Uterus (tissue), 2 donors: ENCODE measurements around the gene KDELR1.

Experiments
- CTCF ChIP-seq, 4 experiments: fragments of 200-600 bp in 2 of 4; fragments of 450-650 bp in 2 of 4; sonication (generic) in 2 of 4; IDR thresholded peaks; one replicate each; pipeline ENCODE4 v1.5.1; 2016 to 2019; ENCODE audit warnings: antibody characterized with exemption in 4 of 4, mild to moderate bottlenecking in 2 of 4, moderate library complexity in 1 of 4
- POLR2A ChIP-seq, 2 donors: fragments of 450-650 bp; IDR thresholded peaks; one replicate each; pipeline ENCODE4 v1.6.1; 2016; ENCODE audit warnings: antibody characterized with exemption in 2 of 2, mild to moderate bottlenecking in 1 of 2, moderate library complexity in 1 of 2

GRCh38 chr19:48368936-48369335 is 22.4 kb downstream of the KDELR1 start:
- TF ChIP-seq CTCF (IDR thresholded peaks at IDR 0.05) (no peak), POLR2A (IDR thresholded peaks at IDR 0.05) (no peak)
